GM19324 (cell line): ENCODE measurements around the gene NFIA.
A peak's percentile ranks its signal among the peaks of the same experiment; 100 is the strongest.

ENCODE experiments used
- ATAC-seq: cut with Tn5 transposase; IDR thresholded peaks from one replicate; pipeline ENCODE4 v1.9.1; 2021; ENCODE audit warnings: mild to moderate bottlenecking, moderate library complexity; ENCODE audit not compliant: unreplicated experiment, low FRiP score

NFIA gene

DNA sequence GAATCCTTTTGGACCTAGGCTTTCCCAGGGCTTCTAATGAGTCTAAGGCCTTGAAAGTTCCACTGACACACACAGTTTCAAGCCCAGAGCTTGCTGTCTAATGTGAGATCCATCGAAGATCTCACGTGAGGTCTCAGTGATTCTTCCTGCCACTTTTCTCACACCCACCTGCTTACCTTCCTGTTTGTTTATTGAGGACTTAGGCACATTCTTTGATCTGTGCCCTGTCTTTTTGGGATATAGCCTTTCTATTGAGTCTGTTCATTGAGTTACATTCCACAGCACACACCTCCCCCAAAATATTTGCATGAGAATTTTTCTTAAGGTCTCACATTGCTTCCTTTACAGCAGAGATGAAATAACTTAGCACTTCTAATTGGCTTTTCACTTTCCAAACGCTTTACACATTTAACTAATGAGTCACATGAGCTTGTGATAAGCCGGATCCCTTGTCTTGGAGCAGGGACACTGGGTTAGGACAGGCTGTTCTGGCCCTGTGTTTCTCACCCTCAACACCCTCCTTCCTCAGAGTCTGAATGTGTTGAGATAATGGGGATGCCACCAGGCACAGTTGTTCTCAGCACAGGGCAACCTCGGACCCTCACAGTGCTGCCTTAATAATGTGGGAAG lies 354.2 kb downstream of the NFIA start:
- no peak for ATAC-seq

DNA sequence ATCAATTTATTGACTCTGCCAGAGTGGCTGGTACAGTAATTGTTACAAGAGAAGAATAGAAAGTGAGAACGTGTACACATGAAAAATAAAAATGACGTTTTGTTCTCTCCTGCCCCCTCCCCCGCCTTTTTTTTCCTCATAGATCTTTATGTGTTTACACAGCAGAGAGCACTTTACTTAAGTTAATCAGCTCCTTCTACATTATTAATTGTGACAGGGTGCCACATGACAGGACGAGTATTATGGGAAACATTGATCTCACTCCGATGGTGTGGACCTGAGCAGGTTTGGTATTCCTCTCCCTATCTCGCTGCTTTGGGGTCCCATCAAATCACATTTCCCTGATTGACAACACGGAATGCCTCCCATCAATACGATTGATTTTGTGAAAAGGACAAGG lies 356.9 kb downstream of the NFIA start:
- no peak for ATAC-seq

DNA sequence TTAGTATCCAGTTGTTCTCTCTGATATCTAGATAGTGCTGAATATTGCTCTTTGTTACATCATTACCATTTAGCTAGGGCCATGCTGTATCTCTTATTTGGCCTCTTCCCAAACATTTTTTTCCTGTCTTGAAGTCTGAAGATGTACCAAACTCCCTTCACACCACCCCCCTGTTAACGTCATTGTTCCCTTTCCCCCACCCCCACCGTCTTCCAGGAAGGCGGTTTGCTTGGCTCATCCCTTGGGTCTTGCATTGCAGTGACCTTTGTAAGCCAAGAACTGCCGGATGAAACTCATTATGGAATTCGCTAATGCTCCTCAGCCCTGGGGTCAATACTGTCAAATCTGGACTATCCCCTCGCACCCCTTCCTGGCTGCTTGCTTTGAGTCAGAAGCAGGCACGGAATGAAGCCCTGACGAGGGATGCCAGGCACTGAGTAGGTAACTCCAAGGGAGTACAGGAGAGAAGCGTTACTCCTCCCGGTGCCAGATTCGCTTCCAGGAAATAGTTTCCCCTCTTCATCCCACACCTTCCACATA lies 359.4 kb downstream of the NFIA start:
- ATAC-seq: no peak

DNA sequence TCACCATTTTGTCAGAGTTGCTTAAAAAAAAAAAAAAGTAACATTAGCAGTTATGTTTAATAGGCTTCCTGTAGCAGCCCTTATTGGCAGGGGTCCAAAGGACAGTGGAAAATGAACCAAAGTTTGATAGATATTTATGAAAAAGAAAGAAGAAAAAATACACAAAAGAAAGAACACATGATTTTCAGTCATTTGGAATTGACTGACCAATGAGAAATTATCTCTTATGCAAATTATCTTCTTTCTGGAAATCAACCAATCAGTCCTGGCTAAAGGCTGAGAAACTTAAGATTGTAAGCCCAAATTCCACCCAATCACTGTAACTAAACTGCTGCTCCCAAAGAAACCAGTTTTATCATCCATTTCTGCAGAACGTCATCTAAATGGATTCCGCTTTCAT lies 360.2 kb downstream of the NFIA start:
- no peak for ATAC-seq

DNA sequence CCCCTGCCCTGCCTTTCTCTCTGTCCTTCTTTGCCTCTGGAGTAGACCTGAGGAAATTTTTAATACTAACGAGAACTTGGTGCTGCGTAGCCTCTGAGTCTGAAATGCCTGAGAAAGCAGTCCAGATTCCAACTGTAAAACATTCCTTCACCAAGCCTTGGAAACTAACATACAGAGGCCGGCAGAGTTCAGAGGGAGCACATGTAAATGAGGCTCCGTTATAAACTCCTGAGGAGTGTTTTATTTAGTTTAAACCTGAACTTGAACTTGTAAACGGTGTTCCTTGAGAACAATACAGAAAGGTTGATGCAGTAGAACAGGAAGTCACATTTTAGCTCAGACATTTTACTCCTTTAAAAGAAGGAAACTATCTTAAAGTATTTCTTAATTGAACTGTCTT lies 361.9 kb downstream of the NFIA start:
- ATAC-seq: no peak

DNA sequence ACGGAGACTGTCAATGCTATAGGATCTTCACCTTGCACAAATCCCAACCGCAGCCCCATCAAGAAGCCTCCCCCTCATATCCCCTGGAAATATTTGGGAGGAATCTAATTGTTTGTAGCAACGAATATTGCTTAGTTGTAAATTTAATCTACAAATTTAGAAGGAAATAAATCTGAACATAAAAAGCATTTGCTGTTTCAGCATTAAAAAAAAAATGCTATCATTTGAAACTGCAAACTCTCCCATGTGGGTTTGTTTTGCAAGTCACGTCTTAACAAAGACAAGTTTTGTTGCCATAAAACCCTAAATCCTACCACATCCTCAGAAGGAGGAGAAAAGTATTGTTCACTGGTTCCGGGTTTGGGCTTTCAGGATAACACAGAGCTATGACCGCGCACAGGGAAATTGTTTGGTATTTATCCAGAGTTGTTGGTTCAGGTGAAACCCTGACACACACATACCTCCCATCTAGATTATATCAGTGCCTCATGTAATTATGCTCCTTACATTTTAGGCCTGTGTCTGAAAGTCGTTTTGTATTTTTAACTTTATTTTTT lies 363.0 kb downstream of the NFIA start:
- ATAC-seq: no peak

DNA sequence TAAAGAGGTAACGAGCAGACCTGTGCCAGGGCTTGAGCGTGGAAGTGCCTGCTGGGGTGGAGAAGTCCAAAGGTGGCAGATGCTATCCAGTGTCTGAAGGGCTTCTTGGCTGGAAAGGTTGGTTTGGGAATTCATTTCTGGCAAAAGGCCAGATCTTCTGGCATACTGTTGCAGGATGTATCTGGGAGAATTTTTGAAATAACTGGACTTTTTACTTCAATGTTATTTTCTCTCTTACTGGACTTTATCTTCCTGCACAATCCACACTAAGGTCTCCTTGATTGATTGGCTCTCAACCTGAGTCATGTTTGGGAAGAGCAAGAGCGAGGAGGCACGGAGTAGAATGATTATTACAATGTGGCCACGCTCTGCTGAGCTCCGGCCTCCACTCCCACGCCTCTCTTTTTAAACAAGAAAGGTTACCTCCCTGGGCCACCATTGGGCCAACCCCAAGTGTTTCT lies 364.2 kb downstream of the NFIA start:
- no peak for ATAC-seq

DNA sequence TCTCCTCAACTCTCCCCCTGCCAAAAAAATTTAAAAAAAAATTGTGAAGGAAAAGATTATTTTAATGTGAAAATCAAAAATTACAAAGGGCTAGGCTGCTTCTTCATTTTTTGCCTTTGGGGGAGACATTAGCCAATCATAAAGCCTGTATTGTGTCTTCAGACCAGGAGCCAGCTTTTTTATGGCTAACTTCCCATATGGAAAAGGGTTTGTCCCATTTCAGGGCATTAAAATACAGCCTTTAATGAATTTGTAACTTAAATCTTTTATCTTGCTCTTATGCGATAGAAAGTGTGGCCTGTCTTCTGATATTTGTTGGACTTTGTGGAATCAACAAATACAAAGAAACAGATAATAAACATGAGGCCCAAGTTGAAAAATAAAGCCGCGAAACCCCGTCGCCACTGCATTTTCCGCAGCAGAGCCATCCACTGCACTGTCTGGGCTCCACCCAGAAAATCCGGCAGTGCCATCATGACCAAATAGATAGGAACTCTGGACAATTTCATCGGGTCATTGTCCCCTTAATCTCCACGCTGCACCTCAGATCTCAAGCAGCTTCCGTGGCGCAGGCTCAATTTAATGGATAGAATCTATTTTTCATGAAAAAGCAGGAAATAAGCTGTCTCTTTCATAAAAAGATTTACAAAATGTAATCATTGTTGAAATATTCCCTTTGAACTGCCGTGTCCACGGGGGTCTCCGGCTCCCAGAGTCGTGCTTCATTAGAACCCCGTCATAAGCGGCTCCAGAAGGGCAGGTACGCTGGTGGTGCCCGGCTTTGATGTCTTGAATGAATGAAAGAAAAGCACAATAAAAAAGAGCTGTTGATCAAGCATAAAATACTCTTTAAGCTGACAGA lies 365.0 kb downstream of the NFIA start:
- no peak for ATAC-seq

DNA sequence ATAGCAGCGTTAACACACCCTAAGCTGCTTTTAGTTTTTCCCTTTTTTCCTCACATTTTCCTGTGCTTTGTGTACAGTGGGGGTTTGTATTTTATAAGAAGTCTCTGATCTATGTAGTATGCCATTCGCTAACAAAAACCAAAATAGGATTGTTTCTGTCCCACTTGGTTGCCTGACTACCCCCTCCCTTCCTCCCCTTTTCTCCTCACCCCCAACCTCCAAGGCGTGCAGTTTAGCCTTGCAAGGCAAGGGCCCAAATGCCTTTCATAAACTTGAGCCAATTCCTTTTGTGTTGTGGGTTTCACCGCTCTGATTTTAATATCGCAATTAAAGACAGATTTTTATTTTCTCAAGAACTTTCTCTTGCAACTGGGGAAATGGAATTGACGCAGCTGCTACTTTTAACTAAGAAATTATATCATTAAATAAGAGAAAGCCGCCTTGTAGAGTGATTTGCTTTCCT lies 365.6 kb downstream of the NFIA start:
- no peak for ATAC-seq

DNA sequence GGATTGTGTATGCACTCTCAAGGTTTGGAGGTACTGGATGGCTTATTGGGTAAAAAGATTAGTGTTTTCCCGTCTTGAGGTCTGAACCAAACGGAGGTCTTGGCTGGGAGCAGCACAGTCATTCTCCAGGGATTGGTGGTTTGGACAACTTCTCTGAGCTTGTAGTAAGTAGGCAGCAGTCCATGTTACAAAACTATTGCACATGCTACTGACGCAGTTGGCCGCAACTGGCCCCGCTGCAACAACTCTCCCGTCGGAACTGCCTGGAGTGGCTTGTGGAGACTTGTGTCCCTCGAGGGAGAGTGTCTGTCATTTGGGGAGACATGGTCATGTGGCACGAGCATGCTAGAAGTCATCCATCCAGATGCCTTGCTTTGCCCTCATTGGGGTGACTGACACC lies 366.6 kb downstream of the NFIA start:
- no peak for ATAC-seq

DNA sequence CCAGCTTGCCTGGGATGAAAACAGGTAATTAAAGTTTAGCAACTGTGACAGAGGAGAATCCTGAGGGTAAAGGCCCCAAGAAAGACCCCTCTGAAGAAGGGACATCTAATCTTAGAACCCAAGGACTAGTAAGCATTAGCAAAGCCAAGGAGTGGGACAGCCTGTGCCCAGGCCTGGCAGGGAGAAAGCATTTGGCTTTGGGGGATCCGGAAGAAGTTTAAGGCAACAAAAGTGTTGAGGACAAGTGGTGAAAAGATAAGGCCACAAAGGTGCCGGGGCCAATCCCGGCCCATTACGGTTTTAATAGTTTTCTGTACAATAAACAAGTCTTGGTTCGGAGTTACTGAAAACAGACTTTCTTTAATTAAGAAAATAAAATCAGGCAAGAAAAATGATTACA lies 367.0 kb downstream of the NFIA start:
- ATAC-seq: no peak

DNA sequence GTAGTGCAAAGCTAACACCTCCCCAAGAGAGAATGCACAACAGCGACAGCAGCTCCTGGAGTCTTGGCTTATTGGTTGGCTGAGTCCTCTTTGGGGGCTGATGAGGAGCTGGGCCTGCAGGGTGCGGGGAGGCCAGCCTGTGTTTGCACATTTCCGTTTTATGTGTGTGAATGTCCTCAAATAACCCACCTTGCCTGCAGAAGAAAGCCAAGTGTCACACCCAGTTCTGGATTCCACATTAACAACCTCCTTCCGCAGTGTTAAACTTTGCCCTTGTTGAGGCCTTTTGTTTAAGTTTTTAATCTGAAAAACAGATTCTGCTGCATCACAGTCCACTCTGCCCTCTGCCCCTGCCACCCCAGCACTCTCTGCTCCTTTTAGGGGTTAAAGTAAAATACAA lies 368.1 kb downstream of the NFIA start:
- no peak for ATAC-seq

DNA sequence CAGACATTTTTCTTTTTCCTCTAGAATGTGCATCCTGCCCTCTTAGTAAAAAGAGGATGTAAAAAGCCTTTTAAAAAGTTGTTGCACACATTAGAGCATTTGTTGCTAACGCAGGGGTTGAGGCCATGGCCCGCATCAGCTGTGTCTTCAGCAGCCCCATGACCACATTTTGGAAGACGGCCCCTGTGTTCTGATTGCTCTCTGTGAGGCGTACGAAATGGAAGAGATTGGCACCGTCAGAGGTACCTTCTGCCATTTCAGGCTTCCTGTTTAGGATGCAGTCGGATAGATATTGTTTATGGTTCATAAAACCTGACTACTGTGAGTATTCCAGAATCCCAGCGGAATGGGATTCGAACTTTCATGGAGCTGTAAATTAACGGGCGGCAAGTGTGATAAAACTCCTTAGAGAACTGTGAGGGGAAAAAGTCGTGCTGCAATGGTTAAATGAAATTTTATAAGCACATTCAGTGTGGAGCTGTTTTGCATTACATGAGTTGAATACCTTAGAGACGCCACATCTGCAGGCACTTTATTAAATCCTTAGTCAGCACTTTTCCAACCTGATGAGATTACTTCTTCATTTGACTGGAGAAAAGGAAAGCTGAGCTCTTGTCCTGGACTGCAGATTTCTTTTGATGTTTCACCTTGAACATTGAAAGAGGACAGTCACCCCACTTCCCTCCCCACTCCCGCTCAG lies 368.7 kb downstream of the NFIA start:
- no peak for ATAC-seq

DNA sequence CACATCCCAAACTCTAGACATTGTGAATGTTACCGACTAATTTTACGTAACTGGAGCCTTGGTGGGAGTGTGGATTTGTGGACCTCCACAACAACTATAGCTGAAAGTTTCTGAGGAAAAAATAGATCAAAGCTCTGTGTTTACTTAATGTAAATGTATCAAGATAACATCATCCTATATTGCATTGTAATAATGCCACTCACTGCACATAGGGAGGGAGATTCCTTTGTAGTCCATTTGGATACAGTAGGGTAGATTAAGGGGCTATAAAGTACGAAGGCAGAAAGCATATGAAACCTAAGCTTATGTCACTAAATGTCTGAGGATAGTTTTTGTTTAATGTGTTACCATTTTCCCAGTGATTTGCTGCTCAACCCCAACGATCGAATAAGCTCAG lies 369.2 kb downstream of the NFIA start:
- no peak for ATAC-seq

DNA sequence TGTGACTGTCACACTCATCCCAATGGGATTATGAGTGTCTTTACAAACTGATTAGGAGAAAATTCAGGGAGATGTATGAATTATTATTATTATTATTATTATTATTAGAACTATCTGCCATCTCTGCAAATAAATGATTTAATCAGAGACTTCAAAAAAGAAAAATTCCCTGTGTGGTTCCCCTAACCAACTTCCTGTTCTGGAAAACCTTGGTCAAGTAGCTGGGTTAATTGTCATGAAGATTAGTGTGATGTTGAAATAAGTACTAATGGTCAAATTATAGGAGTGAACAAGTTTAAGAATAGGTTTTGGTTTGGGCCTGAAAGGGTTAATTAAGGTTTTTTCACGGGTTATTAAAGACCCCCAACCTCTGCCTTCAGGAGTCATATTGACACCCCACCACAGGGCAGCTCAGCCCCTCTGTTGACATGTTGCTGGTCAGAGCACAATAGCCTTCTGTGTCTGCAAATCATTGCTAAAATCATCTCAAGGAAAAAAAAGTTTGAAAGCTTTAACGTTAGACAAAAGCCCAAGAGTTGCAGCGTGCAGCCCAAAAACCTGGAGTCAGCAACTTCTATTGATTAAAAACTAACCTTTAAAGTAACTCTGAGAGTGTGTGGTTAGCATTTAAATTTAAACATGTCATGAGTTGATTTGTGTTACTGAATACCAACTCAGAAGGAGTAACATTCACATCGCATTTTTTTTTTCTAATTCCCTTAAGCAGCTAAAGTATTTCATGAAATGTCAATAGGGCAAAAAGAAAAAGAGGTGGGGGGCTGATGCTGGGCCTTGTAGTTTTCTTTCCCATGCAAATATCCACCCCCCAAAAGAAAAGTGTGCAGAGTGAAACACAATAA lies 370.0 kb downstream of the NFIA start:
- no peak for ATAC-seq

DNA sequence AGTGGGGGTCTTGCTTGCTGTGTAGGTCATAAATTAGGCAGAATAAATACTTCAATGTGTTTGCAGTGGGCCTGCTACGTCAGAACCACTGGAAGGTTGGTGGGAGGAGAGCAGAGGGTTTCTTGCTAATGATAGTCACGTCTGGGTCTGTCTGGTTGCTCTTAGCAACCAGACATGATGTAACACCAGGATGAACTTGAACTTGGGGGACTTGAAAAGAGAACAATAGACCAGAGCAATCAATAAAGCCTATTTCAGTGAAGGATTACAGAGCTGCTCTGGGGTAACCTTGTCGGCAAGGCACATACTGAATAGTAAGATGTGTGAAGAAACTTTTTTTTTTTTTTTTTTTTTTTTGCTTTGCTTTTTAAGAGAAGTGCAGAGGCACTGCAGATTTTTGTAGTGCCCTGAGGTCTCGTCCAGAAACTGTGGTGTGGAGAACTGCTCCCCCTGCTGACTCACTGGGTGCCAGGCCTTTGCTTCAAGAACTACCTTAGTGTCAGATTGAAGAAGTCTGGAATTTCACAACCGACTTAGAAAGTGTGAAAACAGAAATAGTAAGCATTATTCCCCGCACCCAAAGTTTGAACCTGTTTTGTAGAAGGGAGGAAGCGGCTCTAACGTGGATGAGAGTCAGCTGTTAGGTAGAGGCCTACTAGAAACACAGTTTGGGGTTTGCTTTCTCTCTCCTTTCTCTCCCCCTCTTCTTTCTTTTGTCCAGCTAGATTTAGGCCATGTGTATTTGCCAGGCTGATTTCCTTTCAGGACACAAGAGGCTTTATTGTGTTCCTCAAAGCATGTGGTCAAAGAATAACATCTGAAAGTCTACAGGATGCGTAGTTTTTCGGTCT lies 371.0 kb downstream of the NFIA start:
- peak; percentile 79 for ATAC-seq

DNA sequence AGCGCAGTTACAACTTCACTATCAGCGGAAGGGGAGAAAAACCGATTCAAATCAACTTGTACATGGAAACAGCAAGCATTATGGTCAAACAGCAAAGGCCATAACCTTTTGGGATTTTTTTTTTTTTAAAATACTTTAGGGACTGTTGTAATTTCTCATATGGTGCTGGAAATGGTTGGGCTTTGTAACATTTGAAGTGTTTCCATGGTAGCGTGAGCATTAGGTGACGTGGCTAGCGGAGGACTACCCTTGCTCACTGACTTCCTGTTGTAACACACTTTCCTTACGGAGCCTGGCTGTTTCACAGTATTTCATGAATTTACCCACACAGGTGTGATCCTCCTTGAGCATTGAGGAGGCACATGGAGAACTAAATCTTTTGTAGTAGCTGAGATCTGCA lies 373.0 kb downstream of the NFIA start:
- ATAC-seq: no peak

DNA sequence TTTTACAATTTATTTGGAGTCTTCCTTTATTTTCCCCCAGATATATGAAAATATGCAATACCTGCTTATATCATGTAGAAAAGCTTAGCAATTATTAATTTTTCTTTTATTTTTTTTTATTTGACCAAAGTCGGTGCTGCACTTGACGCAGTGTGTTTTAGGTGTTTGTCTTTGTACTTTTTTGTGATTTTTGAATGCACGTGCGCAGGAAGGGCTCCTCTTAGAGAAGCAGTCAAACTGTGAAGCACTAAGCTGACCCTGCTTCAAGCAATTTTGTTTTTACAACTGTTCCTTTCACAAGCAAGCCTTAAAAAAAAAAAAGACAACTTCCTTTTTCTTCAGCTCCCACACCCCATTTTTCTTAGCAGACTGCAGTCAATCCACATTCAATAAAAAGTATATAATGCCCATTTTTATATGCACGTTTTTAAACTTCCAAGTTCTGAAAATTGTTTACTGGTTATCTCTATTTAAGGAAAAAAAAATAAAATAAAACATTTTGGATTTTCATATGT lies 375.2 kb downstream of the NFIA start:
- ATAC-seq: no peak

DNA sequence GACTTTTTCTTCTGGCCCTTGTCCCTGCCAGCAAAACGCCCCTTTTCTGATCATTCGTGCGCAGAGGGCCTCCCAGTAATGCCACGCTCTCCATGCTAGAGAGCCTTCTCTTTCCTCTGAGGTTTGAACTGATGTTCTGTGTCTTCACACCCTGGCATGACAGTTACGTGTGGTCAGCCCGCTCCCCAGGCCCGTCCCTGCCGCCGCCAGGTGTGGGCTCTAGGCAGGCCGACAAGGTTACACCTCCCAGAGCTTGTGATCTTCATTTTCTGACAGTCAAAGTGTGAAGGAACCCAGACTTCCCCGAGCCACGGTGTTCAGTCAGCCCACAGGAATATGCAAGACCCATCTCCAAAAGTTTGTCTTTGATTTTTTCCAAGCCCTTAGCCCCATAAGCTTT lies 377.0 kb downstream of the NFIA start:
- no peak for ATAC-seq
